Pancreas (tissue), 10 donors: Measurements from ENCODE around the gene MCM3AP. TPM values are rescaled to one million over a fixed set of nuclear protein-coding genes. Genes with fewer than 3 reads are reported as not detected.

ENCODE experiments used
- ATAC-seq, 4 donors: fragments of 200-7000 bp; cut with Tn5 transposase; one replicate each; pipeline versions ENCODE4 v1.8.0 to v1.9.1; 2020; ENCODE audit warnings: mild to moderate bottlenecking in 4 of 4, moderate library complexity in 4 of 4
- DNase-seq, 6 donors: peaks; one replicate each; pipeline ENCODE4 v3.0.0-alpha.2; 2020
- FAIRE-seq: peaks from 2 replicates; lab custom pipeline; 2012; peaks lifted over from hg19 to GRCh38; lab: Jason Lieb, UNC
- H3K27ac ChIP-seq, 4 donors: fragments of 200-600 bp; sonication (generic); 1 replicate in 3 of 4; 2 replicates in 1 of 4; pipeline versions ENCODE4 v1.5.0 to v1.8.0; 2020
- H3K27me3 ChIP-seq, 4 donors: fragments of 200-600 bp; one replicate each; pipeline ENCODE4 v1.8.0; 2021
- H3K36me3 ChIP-seq, 3 donors: fragments of 200-600 bp; sonication (generic) in 1 of 3; one replicate each; pipeline versions ENCODE4 v1.5.0 to v1.8.0; 2020 to 2021
- H3K4me1 ChIP-seq, 3 donors: fragments of 200-600 bp; one replicate each; pipeline ENCODE4 v1.8.0; 2021
- H3K4me3 ChIP-seq, 4 donors: fragments of 200-600 bp; sonication (generic) in 2 of 4; one replicate each; pipeline versions ENCODE4 v1.5.0 to v1.8.0; 2020 to 2021
- H3K9me3 ChIP-seq, 4 donors: fragments of 200-600 bp; one replicate each; pipeline ENCODE4 v1.8.0; 2021
- WGBS, 2 donors: extraction: QIAGEN DNeasy Blood & Tissue Kit; methylation state at CpG; one replicate each; pipeline ENCODE4 v1.1.7; 2013; 5-methylcytosine and 5-hydroxymethylcytosine counted together
- intact Hi-C, 3 donors: fragments of 100-400 bp; cut with DNase I; formaldehyde crosslinking; loops; one replicate each; pipeline versions ENCODE4 v1.11.1 to v1.14.2; 2022
- polyA plus RNA-seq, 2 donors: library from polyadenylated mRNA; stranded (reverse); fragments of 200-250 nt; gene quantifications; one replicate each; pipeline ENCODE4 v1.2.3, GENCODE V29; 2013
- total RNA-seq, 6 donors: library from RNA; stranded (reverse); fragmentation: NEBNext Ultra II Directional in 4 of 6; extraction: Animal tissue kit (Norgen Biotek cat#: 25700) in 4 of 6; gene quantifications; one replicate each; pipeline versions ENCODE4 v1.2.1 to v1.2.4, GENCODE V29; 2021 to 2023
- TF ChIP-seq, protein P1 (sequence below), 4 donors: fragments of 200-600 bp; sonication (generic) in 3 of 4; IDR thresholded peaks; one replicate each; pipeline versions ENCODE4 v1.5.0 to v1.8.0; 2021; ENCODE audit warnings: antibody characterized with exemption in 4 of 4
- donor health status: healthy with polysubstance abuse.
- donor health status: DM: no; HTN: no; CAD: no; lungs with moderate emphysema.
- donor health status: DM: no; HTN: no; CAD: no.
- donor health status: control.
- donor health status: control.
- donor health status: Bipolar disorder and iron deficiency.
- donor health status: DM: yes; HTN: yes; CAD: no.
- donor health status: DM: no; HTN: no; CAD: no.
- donor health status: DM: no; HTN: no; CAD: no.
- donor health status: DM: yes; HTN: yes; CAD: no.

MCM3AP gene
- total and polyA plus RNA-seq, 8 donors, result 30.6 to 59.4 (median 38.0) TPM

DNA sequence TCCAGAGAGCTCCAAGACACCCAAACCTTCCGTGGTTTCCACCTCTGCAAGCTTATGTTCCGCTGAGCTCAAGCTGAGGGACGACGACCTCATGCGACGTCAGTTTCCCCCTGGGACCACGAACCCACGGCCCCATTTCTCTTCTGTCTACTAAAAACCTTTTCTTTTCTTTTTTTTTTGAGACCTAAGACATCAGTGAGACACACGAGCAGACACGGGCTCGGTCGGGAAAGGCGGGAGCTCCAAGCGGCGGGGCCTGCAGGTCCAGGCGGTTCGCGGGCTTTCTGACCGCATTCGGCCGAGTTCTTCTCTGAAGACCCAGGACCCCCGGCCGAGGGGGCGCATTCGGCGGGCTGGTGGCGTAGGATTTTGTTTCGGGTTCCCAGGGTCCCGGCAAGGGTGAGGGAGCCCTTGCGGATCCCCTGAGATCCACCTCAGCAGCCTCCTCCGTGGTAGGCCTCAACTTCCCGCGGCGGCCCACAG lies 37.9 kb upstream of the MCM3AP start:
- Histone ChIP-seq H3K4me1 (peaks cover 5 to 10% (median 10%) of the 10 kb centered on the region in 3 donors), H3K36me3 (no peaks in the 10 kb centered on the region), H3K4me3 (peak overlapping the region; percentile 75 to 99 (median 91)), H3K27me3 (no peaks in the 10 kb centered on the region), H3K27ac (no peak overlapping the region), H3K9me3 (no peaks in the 10 kb centered on the region)
- FAIRE-seq, result no peak
- peak in 2 of 4 donors; percentile 0 to 2 for ATAC-seq
- TF ChIP-seq, protein P1, sequence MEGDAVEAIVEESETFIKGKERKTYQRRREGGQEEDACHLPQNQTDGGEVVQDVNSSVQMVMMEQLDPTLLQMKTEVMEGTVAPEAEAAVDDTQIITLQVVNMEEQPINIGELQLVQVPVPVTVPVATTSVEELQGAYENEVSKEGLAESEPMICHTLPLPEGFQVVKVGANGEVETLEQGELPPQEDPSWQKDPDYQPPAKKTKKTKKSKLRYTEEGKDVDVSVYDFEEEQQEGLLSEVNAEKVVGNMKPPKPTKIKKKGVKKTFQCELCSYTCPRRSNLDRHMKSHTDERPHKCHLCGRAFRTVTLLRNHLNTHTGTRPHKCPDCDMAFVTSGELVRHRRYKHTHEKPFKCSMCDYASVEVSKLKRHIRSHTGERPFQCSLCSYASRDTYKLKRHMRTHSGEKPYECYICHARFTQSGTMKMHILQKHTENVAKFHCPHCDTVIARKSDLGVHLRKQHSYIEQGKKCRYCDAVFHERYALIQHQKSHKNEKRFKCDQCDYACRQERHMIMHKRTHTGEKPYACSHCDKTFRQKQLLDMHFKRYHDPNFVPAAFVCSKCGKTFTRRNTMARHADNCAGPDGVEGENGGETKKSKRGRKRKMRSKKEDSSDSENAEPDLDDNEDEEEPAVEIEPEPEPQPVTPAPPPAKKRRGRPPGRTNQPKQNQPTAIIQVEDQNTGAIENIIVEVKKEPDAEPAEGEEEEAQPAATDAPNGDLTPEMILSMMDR (IDR thresholded peaks at IDR 0.05), result no peak
- intact Hi-C loops, result no loop called here
- 0 to 1% methylated on average over 34 of the region's 34 CpGs for WGBS, 2 donors
- no peak for DNase-seq

DNA sequence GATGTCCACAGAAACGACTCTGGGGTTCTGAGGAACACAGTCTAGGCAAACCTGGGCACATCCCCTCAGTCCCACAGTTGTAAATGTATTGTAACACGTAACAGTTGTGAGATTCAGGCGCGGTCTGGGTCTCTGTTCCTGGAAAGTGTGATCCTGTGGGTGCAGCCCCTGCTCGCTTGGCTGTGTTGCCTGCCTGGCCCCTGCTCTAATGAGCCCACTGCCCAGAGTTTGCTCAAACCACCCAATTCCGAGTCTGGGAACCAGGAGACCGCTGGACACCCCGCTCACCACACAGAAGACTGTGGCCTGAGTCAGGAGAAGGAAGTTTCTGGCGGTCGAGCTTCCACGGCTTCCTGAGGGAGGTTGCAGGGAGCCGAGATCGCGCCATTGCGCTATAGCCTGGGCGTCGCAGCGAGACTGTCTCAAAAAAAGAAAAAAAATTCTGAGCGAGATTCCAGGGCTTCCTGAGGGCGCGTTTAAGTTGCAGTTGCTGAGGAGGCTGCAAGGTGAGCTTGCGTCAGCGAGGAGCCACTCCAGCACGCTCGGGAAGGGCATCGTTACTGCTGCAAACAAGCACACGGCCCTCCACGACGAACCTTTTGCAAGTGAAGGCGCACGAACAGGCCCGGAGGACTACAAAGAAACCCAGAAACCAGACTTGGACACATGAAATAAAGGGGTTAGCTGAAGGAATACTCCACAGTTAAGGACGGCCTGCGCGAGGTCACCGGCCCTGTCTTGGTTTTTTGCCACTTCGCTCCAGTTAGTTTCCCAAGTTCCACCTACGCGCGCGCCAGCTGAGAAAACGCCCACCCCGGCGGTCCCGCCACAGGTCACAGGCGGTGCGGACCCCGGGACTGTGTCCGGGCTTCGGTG lies 37.2 kb upstream of the MCM3AP start:
- intact Hi-C loops, result no loop called here
- Histone ChIP-seq H3K9me3 (no peaks in the 10 kb centered on the region), H3K36me3 (no peaks in the 10 kb centered on the region), H3K4me3 (peak overlapping the region; percentile 75 to 99 (median 91)), H3K4me1 (peaks cover 5 to 10% (median 10%) of the 10 kb centered on the region in 3 donors), H3K27ac (no peak overlapping the region), H3K27me3 (no peaks in the 10 kb centered on the region)
- peak in 3 of 6 donors; percentile 30 to 56 (median 32) for DNase-seq
- FAIRE-seq, result no peak
- no peak for ATAC-seq
- WGBS, 2 donors, result 7 to 9% methylated on average over 50 of the region's 50 CpGs
- TF ChIP-seq, protein P1 (IDR thresholded peaks at IDR 0.05), result no peak

- ATAC-seq, result no peak
- Histone ChIP-seq H3K27ac (no peak overlapping the region), H3K36me3 (no peaks in the 10 kb centered on the region), H3K27me3 (no peaks in the 10 kb centered on the region), H3K4me3 (no peak overlapping the region), H3K4me1 (peaks cover 5 to 10% (median 10%) of the 10 kb centered on the region in 3 donors), H3K9me3 (no peaks in the 10 kb centered on the region)
- FAIRE-seq, result no peak
- DNase-seq, result no peak
- TF ChIP-seq, protein P1 (IDR thresholded peaks at IDR 0.05), result no peak
- intact Hi-C loops, result no loop called here
- 72 to 76% methylated on average over 4 of the region's 4 CpGs for WGBS, 2 donors
These were observed 35.0 kb upstream of the MCM3AP start for GRCh38 chr21:46320331-46320801.

DNA sequence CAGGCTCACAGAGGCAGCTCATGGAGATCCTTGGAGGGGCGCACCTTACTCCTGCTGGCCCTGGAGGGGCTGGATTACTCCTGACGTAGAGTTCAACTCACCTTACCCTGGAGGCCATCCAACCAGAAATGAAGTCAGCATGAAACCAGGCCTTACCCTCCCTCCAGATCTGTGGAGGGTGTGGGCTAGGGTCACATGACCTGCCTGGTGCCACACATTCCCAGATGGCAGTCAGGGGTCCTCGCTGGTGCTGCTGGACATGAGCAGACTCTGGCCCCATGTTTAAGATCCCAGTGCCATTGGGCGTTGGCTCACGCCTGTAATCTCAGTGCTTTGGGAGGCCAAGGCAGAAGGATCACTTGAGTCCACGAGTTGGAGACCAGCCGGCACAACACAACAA lies 33.8 kb upstream of the MCM3AP start:
- WGBS, 2 donors, result 94 to 96% methylated on average over 7 of the region's 7 CpGs
- DNase-seq (no peak), ATAC-seq (no peak), FAIRE-seq (no peak)
- no peaks in the 10 kb centered on the region for H3K27me3 ChIP-seq
- H3K27ac ChIP-seq, result no peak overlapping the region
- TF ChIP-seq, protein P1 (IDR thresholded peaks at IDR 0.05), result no peak
- intact Hi-C loops, result no loop called here
- H3K4me1 ChIP-seq, result peaks cover 5 to 10% (median 10%) of the 10 kb centered on the region in 3 donors
- H3K36me3 ChIP-seq, result no peaks in the 10 kb centered on the region
- no peaks in the 10 kb centered on the region for H3K9me3 ChIP-seq
- no peak overlapping the region for H3K4me3 ChIP-seq
